ENCODE measurements around the gene IQCK.

DNA sequence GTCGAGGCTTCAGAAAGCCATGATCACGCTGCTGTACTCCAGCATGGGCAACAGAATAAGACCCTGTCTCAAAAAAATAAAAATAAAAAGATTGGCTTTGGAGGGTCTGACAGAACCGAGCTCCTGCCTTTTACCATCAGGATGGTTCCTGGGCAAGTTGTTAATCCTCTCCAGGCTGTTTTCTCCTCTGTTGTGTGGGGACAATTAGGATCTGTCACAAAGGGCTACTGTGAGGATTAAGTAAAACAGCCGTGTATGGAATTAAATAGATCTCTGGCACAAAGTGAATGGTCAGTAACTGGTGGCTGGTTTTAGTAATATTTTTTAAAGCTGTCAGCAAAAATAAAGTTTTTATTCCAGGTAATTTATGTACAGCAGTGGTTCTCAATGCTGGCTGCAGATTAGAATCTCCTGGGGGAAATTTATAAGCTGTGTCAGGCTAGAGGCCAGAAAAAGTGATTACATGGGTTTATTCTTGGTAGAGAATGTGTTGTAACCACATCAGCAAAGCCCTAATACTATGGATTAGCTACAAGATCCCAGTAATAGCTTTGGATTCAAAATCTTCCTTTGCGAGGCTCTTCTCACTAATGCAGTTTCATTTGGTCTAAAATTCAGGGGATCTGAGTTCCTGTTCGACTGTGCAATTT is 119.4 kb downstream of the IQCK start:
- TF ChIP-seq POLR2AphosphoS5 (IDR thresholded peaks at IDR 0.05) (no peak), CTCF (IDR thresholded peaks at IDR 0.05) (no peak), POLR2A (IDR thresholded peaks at IDR 0.05) (no peak)
